SK-N-SH (cell line): ENCODE results near the gene MYH15. TPM values are rescaled to one million over a fixed set of nuclear protein-coding genes. Genes with fewer than 3 reads are reported as not detected.

Source experiments
- CTCF ChIA-PET: fragments of 300-600, 350-600 bp; formaldehyde crosslinking; extraction: SDS; loops from one replicate; lab custom pipeline; 2021; lab: Yijun Ruan, JAX
- POLR2A ChIA-PET: fragments of 350-600 bp; sonication (Branson Sonifier 250); formaldehyde crosslinking; extraction: SDS; loops from one replicate; lab custom pipeline; 2020; ENCODE audit warnings: antibody characterized with exemption, inconsistent platforms; lab: Yijun Ruan, JAX
- DNase-seq: peaks from one replicate; pipeline ENCODE4 v3.0.0; 2012
- H2AFZ ChIP-seq: fragments of 200-600 bp; sonication (generic); 2 replicates; pipeline ENCODE4 v1.8.1; 2016; ENCODE audit warnings: antibody characterized with exemption, mild to moderate bottlenecking, low read depth
- H3F3A ChIP-seq: fragments of 200-600 bp; sonication (generic); replicated peaks from 2 replicates; pipeline ENCODE3; 2016; ENCODE audit warnings: antibody characterized with exemption, mild to moderate bottlenecking; ENCODE audit not compliant: insufficient read depth
- H3K27ac ChIP-seq, 2 experiments: fragments of 200-500 bp in 1 of 2; fragments of 200-600 bp in 1 of 2; sonication (Bioruptor generic) in 1 of 2; sonication (generic), shearing (Covaris generic) in 1 of 2; 2 replicates each; pipeline versions ENCODE4 v1.5.1 to v1.6.1; 2014 to 2016; ENCODE audit warnings: low read depth in 2 of 2, inconsistent platforms in 1 of 2, low read length in 1 of 2, mild to moderate bottlenecking in 1 of 2, mixed read lengths in 1 of 2
- H3K27me3 ChIP-seq: fragments of 200-600 bp; sonication (generic), shearing (Covaris generic); 2 replicates; pipeline ENCODE4 v1.6.1; 2016; ENCODE audit warnings: mixed run types; ENCODE audit not compliant: insufficient read depth
- H3K36me3 ChIP-seq, 2 experiments: fragments of 200-500 bp in 1 of 2; fragments of 200-600 bp in 1 of 2; sonication (Bioruptor generic) in 1 of 2; sonication (generic) in 1 of 2; replicated peaks in 1 of 2; 2 replicates each; pipeline versions ENCODE3 to v1.5.1; 2014 to 2016; ENCODE audit warnings: low read length in 1 of 2, mild to moderate bottlenecking in 1 of 2; ENCODE audit not compliant: insufficient read depth in 2 of 2, control insufficient read depth in 1 of 2
- H3K4me1 ChIP-seq, 2 experiments: fragments of 200-500 bp in 1 of 2; fragments of 200-600 bp in 1 of 2; sonication (Bioruptor generic) in 1 of 2; sonication (generic), shearing (Covaris generic) in 1 of 2; 2 replicates each; pipeline versions ENCODE4 v1.5.1 to v1.6.1; 2014 to 2016; ENCODE audit warnings: low read depth in 1 of 2, low read length in 1 of 2, mixed run types in 1 of 2; ENCODE audit not compliant: insufficient read depth in 2 of 2, control insufficient read depth in 1 of 2
- H3K4me2 ChIP-seq: fragments of 200-600 bp; sonication (generic), shearing (Covaris generic); 2 replicates; pipeline ENCODE4 v1.6.1; 2017; ENCODE audit warnings: mixed run types
- H3K4me3 ChIP-seq, 2 experiments: fragments of 200-500 bp in 1 of 2; fragments of 200-600 bp in 1 of 2; sonication (Bioruptor generic) in 1 of 2; sonication (generic), shearing (Covaris generic) in 1 of 2; 2 replicates each; pipeline versions ENCODE4 v1.5.1 to v1.8.1; 2014 to 2016; ENCODE audit warnings: low read depth in 2 of 2, inconsistent platforms in 1 of 2, low read length in 1 of 2, mild to moderate bottlenecking in 1 of 2, mixed read lengths in 1 of 2, moderate library complexity in 1 of 2
- H3K79me2 ChIP-seq: fragments of 200-600 bp; sonication (generic); 2 replicates; pipeline ENCODE4 v1.8.1; 2017; ENCODE audit warnings: mild to moderate bottlenecking; ENCODE audit not compliant: insufficient read depth
- H3K9ac ChIP-seq: fragments of 200-600 bp; sonication (generic); 2 replicates; pipeline ENCODE4 v1.6.1; 2017; ENCODE audit warnings: mixed run types
- H3K9me2 ChIP-seq: fragments of 200-600 bp; sonication (generic); 2 replicates; pipeline ENCODE4 v1.6.1; 2017; ENCODE audit warnings: mixed run types
- H3K9me3 ChIP-seq: fragments of 200-600 bp; sonication (generic); 2 replicates; pipeline ENCODE4 v1.6.1; 2017; ENCODE audit warnings: mixed run types, mild to moderate bottlenecking, moderate library complexity
- H4K20me1 ChIP-seq: fragments of 200-600 bp; sonication (generic); 2 replicates; pipeline ENCODE4 v1.6.1; 2017; ENCODE audit warnings: mild to moderate bottlenecking, mixed run types; ENCODE audit not compliant: insufficient read depth
- CHD2 ChIP-seq: fragments of 150-350 bp; IDR thresholded peaks from 2 replicates; pipeline ENCODE4 v1.6.1; 2018; ENCODE audit warnings: low read length; ENCODE audit not compliant: partially characterized antibody
- ELF1 ChIP-seq: IDR thresholded peaks from 2 replicates; pipeline ENCODE4 v1.4.0; 2012
- FOXJ3 ChIP-seq: sonication (generic); formaldehyde crosslinking; IDR thresholded peaks from 2 replicates; pipeline ENCODE4 v1.5.1; 2020; ENCODE audit warnings: mild to moderate bottlenecking, missing genetic modification reagents
- FOXM1 ChIP-seq: IDR thresholded peaks from 2 replicates; pipeline ENCODE4 v1.4.0; 2012; ENCODE audit warnings: low read depth, mild to moderate bottlenecking
- JUND ChIP-seq: IDR thresholded peaks from 2 replicates; pipeline ENCODE4 v1.4.0; 2012
- NFIC ChIP-seq: IDR thresholded peaks from 2 replicates; pipeline ENCODE4 v1.4.0; 2012; ENCODE audit warnings: borderline replicate concordance
- RAD21 ChIP-seq: IDR thresholded peaks from 2 replicates; pipeline ENCODE4 v1.6.1; 2012; ENCODE audit warnings: mild to moderate bottlenecking, low read length
- RCOR1 ChIP-seq: fragments of 150-350 bp; IDR thresholded peaks from 2 replicates; pipeline ENCODE4 v1.6.1; 2017; ENCODE audit warnings: antibody characterized with exemption, low read length
- RFX5 ChIP-seq: IDR thresholded peaks from 2 replicates; pipeline ENCODE4 v1.6.1; 2012; ENCODE audit warnings: mild to moderate bottlenecking, improper control_type of control experiment, low read length
- SIN3A ChIP-seq: IDR thresholded peaks from 2 replicates; pipeline ENCODE4 v1.6.1; 2012; ENCODE audit warnings: low read depth, mild to moderate bottlenecking, low read length, moderate library complexity, borderline replicate concordance
- SMC3 ChIP-seq: IDR thresholded peaks from 2 replicates; pipeline ENCODE4 v1.6.1; 2012; ENCODE audit warnings: low read depth, low read length, improper control_type of control experiment
- TAF1 ChIP-seq: IDR thresholded peaks from 2 replicates; pipeline ENCODE4 v1.6.1; 2012; ENCODE audit warnings: low read depth, mild to moderate bottlenecking, low read length, moderate library complexity, borderline replicate concordance
- TCF12 ChIP-seq: IDR thresholded peaks from 2 replicates; pipeline ENCODE4 v1.4.0; 2012
- TEAD4 ChIP-seq: IDR thresholded peaks from 2 replicates; pipeline ENCODE4 v1.4.0; 2012; ENCODE audit warnings: mild to moderate bottlenecking, borderline replicate concordance; ENCODE audit not compliant: insufficient read depth
- YY1 ChIP-seq: IDR thresholded peaks from 2 replicates; pipeline ENCODE4 v1.4.0; 2012; ENCODE audit warnings: low read depth, mild to moderate bottlenecking
- WGBS: methylation state at CpG from one replicate; pipeline ENCODE4 v1.1.6; 2017; ENCODE audit warnings: low lambda C conversion rate; 5-methylcytosine and 5-hydroxymethylcytosine counted together
- polyA plus RNA-seq, 3 experiments: library from polyadenylated mRNA; depleted of rRNA; stranded (reverse); fragments of >200 nt; gene quantifications; 2 replicates each; pipeline ENCODE4 v1.2.3, GENCODE V29; 2012
- TF ChIP-seq, protein P1 (sequence below): fragments of 150-350 bp; IDR thresholded peaks from 2 replicates; pipeline ENCODE4 v1.6.1; 2017; ENCODE audit warnings: antibody characterized with exemption, low read length, low read depth, borderline replicate concordance
- TF ChIP-seq, protein P2 (sequence below): IDR thresholded peaks from 2 replicates; pipeline ENCODE4 v1.4.0; 2012; ENCODE audit warnings: low read depth, borderline replicate concordance
- TF ChIP-seq, protein P3 (sequence below): IDR thresholded peaks from 2 replicates; pipeline ENCODE4; 2012
- TF ChIP-seq, protein P4 (sequence below): IDR thresholded peaks from 2 replicates; pipeline ENCODE4 v1.4.0; 2012; ENCODE audit warnings: low read depth, borderline replicate concordance
- TF ChIP-seq, protein P5 (sequence below): IDR thresholded peaks from 2 replicates; pipeline ENCODE4 v1.4.0; 2012; ENCODE audit warnings: low read depth
- TF ChIP-seq, protein P6 (sequence below): fragments of 200-600 bp; sonication (generic); IDR thresholded peaks from 2 replicates; pipeline ENCODE4 v1.6.1; 2017; ENCODE audit warnings: antibody characterized with exemption, mild to moderate bottlenecking, moderate library complexity

Gene MYH15
- polyA plus RNA-seq, 1 of the 3 experiments (the other 2 are of a cell fraction): 2.1 TPM

DNA sequence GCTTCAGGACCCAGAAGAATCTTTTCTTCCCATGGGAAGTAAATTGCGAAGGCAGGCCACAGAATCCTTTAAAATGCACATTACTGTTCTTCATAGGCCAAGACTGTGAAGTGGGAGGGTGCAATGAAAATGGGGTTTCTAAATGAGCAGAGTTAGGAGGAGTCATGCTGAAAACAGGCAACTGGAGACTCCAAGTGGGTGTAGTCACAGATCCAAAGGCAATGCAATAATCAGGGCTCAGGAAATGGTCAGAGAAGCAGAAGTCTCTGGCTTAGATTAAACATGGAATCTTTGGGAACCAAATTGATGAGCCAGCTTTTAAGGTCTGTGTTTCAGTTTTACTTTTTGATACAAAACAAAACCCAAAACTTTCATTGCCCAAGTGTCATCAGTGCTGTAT, 176.4 kb downstream of the MYH15 start:
- no peaks in the 10 kb centered on the region for H3K9me3 ChIP-seq
- no peak overlapping the region for H3K4me3 ChIP-seq
- no peak overlapping the region for H3K4me2 ChIP-seq
- no peaks in the 10 kb centered on the region for H3K9me2 ChIP-seq
- ChIA-PET POLR2A (no interaction called here), CTCF (no interaction called here)
- no peaks in the 10 kb centered on the region for H3F3A ChIP-seq
- TF ChIP-seq TEAD4 (no peak), YY1 (no peak), ELF1 (no peak)
- TF ChIP-seq, protein P1, sequence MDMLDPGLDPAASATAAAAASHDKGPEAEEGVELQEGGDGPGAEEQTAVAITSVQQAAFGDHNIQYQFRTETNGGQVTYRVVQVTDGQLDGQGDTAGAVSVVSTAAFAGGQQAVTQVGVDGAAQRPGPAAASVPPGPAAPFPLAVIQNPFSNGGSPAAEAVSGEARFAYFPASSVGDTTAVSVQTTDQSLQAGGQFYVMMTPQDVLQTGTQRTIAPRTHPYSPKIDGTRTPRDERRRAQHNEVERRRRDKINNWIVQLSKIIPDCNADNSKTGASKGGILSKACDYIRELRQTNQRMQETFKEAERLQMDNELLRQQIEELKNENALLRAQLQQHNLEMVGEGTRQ: no peak
- TF ChIP-seq, protein P2, sequence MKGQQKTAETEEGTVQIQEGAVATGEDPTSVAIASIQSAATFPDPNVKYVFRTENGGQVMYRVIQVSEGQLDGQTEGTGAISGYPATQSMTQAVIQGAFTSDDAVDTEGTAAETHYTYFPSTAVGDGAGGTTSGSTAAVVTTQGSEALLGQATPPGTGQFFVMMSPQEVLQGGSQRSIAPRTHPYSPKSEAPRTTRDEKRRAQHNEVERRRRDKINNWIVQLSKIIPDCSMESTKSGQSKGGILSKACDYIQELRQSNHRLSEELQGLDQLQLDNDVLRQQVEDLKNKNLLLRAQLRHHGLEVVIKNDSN: no peak
- TF ChIP-seq, protein P3, sequence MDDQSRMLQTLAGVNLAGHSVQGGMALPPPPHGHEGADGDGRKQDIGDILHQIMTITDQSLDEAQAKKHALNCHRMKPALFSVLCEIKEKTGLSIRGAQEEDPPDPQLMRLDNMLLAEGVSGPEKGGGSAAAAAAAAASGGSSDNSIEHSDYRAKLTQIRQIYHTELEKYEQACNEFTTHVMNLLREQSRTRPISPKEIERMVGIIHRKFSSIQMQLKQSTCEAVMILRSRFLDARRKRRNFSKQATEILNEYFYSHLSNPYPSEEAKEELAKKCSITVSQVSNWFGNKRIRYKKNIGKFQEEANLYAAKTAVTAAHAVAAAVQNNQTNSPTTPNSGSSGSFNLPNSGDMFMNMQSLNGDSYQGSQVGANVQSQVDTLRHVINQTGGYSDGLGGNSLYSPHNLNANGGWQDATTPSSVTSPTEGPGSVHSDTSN: no peak
- TF ChIP-seq, protein P4, sequence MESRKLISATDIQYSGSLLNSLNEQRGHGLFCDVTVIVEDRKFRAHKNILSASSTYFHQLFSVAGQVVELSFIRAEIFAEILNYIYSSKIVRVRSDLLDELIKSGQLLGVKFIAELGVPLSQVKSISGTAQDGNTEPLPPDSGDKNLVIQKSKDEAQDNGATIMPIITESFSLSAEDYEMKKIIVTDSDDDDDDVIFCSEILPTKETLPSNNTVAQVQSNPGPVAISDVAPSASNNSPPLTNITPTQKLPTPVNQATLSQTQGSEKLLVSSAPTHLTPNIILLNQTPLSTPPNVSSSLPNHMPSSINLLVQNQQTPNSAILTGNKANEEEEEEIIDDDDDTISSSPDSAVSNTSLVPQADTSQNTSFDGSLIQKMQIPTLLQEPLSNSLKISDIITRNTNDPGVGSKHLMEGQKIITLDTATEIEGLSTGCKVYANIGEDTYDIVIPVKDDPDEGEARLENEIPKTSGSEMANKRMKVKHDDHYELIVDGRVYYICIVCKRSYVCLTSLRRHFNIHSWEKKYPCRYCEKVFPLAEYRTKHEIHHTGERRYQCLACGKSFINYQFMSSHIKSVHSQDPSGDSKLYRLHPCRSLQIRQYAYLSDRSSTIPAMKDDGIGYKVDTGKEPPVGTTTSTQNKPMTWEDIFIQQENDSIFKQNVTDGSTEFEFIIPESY: no peak
- no peak overlapping the region for H3K27ac ChIP-seq
- 77% methylated on average over 1 of the region's 1 CpG for WGBS
- no peaks in the 10 kb centered on the region for H3K4me1 ChIP-seq
- H4K20me1 ChIP-seq: no peaks in the 10 kb centered on the region
- H3K36me3 ChIP-seq: no peaks in the 10 kb centered on the region
- no peak overlapping the region for H2AFZ ChIP-seq
- no peaks in the 10 kb centered on the region for H3K79me2 ChIP-seq
- no peaks in the 10 kb centered on the region for H3K27me3 ChIP-seq
- no peak overlapping the region for H3K9ac ChIP-seq
- no peak for DNase-seq

DNA sequence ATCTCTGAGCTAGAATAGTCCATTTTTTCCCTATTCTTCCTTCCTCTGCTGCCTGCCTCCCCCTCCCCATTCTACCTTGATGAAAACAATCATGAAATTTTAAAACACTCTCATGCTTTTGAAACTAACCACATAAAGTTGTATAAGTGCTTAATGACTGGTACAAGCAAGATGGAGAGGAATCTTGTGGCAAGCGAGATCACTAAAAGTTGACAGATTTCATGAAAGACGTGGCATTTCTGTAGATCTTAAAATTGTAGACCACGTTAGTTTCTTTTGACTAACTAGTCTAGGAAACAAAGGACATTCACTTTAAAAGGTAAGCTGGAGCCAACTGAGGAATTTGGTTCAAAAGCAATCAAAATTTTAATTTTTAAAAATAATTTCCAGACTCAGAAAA, 178.6 kb downstream of the MYH15 start:
- Histone ChIP-seq H3K4me1 (no peaks in the 10 kb centered on the region), H3K9me3 (no peaks in the 10 kb centered on the region), H3K79me2 (no peaks in the 10 kb centered on the region), H3K4me3 (no peak overlapping the region), H3F3A (no peaks in the 10 kb centered on the region), H3K27me3 (no peaks in the 10 kb centered on the region), H2AFZ (no peak overlapping the region), H3K36me3 (no peaks in the 10 kb centered on the region), H4K20me1 (no peaks in the 10 kb centered on the region), H3K9me2 (no peaks in the 10 kb centered on the region), H3K27ac (no peak overlapping the region), H3K9ac (no peak overlapping the region), H3K4me2 (no peak overlapping the region)
- POLR2A ChIA-PET: no interaction called here
- 70% methylated on average over 3 of the region's 3 CpGs for WGBS
- CTCF ChIA-PET: interaction anchor here (0.6 kb wide), 1 partner anchor 156 kb away, joined by 3 read pairs; no protein-coding TSS in a partner anchor
- DNase-seq: no peak
- TF ChIP-seq SMC3: no peak
- no peak for TF ChIP-seq FOXJ3 (CRISPR knock-in tag)
- TF ChIP-seq RAD21: no peak
- no peak for TF ChIP-seq TAF1
- no peak for TF ChIP-seq CHD2
- TF ChIP-seq JUND: no peak
- TF ChIP-seq, protein P2: no peak
- TF ChIP-seq, protein P5, sequence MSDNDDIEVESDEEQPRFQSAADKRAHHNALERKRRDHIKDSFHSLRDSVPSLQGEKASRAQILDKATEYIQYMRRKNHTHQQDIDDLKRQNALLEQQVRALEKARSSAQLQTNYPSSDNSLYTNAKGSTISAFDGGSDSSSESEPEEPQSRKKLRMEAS: no peak
- no peak for TF ChIP-seq TEAD4
- no peak for TF ChIP-seq RCOR1
- TF ChIP-seq SIN3A: no peak
- TF ChIP-seq FOXM1: no peak
- TF ChIP-seq, protein P6, sequence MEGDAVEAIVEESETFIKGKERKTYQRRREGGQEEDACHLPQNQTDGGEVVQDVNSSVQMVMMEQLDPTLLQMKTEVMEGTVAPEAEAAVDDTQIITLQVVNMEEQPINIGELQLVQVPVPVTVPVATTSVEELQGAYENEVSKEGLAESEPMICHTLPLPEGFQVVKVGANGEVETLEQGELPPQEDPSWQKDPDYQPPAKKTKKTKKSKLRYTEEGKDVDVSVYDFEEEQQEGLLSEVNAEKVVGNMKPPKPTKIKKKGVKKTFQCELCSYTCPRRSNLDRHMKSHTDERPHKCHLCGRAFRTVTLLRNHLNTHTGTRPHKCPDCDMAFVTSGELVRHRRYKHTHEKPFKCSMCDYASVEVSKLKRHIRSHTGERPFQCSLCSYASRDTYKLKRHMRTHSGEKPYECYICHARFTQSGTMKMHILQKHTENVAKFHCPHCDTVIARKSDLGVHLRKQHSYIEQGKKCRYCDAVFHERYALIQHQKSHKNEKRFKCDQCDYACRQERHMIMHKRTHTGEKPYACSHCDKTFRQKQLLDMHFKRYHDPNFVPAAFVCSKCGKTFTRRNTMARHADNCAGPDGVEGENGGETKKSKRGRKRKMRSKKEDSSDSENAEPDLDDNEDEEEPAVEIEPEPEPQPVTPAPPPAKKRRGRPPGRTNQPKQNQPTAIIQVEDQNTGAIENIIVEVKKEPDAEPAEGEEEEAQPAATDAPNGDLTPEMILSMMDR: no peak
- TF ChIP-seq RFX5: no peak
- TF ChIP-seq NFIC: no peak
- TF ChIP-seq TCF12: no peak
